GM18861 (cell line): ENCODE results near the gene MILR1.
"Not testable (repeated sequence)": the region's sequence is repeated elsewhere in the genome, so short reads cannot be mapped to it uniquely, and the experiment has no call there.

ENCODE experiments used
- ATAC-seq: cut with Tn5 transposase; IDR thresholded peaks from one replicate; pipeline ENCODE4 v1.9.1; 2021; ENCODE audit not compliant: unreplicated experiment

The MILR1 gene, protein sequence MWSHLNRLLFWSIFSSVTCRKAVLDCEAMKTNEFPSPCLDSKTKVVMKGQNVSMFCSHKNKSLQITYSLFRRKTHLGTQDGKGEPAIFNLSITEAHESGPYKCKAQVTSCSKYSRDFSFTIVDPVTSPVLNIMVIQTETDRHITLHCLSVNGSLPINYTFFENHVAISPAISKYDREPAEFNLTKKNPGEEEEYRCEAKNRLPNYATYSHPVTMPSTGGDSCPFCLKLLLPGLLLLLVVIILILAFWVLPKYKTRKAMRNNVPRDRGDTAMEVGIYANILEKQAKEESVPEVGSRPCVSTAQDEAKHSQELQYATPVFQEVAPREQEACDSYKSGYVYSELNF

DNA sequence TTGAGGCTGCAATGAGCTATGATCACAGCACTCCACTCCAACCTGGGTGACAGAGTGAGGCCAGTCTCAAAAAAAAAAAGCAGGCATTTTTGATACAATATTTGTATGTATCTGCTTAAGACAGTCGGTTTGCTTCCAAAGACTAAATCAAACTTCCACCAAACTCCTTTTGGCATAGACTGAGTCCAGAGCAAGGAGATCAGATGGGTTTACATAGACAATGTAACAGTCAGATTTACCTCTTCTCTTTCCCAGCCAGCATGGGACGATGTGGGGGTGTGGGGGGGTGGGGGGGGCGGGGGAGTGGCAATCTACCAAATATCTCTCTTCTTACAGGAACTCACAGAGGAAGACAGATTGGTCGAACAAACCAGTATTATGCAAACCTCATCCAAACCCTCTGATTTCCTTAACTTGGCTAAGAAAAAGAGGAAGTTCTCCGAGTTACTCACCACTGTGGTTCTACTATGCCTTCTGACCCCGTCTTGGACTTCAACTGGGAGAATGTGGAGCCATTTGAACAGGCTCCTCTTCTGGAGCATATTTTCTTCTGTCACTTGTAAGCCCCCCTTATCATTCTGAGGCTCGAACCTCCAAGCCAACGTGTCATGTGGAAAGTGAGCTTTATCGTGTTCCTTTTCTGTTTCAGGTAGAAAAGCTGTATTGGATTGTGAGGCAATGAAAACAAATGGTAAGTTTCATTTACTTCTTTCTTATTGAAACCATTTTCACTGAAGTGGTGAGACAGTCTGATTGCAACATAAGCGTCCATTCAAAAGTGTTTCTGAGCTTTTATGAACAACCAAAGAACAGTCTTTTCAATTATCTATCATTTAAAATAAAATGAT is at the start of gene MILR1:
TSS of gene MILR1 (plus strand) at position 451 of the 848 bp plus-strand sequence. CDS start at position 505, 54 bp downstream.
- ATAC-seq: peak; percentile 45

DNA sequence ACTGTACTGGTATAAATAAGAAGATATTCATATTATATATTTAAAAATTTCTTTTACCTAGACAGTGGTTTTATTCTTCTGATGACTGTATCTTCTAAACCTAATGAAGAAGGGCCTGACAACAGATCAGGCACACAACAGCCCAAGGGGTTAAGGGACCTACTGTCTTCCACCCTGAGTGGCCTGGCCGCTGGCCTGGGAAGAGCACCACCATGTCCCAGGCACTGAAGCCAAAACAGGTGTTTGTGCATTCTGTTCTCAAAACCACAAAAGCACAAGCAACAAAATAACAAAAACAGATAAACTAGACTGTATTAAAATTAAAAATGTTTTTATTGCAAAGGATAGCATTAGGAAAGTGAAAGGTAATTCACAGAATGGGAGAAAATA is 49.2 kb upstream of the MILR1 start:
- ATAC-seq: no peak

- ATAC-seq: no peak
These were observed 48.3 kb upstream of the MILR1 start for GRCh38 chr17:64400642-64401041.

DNA sequence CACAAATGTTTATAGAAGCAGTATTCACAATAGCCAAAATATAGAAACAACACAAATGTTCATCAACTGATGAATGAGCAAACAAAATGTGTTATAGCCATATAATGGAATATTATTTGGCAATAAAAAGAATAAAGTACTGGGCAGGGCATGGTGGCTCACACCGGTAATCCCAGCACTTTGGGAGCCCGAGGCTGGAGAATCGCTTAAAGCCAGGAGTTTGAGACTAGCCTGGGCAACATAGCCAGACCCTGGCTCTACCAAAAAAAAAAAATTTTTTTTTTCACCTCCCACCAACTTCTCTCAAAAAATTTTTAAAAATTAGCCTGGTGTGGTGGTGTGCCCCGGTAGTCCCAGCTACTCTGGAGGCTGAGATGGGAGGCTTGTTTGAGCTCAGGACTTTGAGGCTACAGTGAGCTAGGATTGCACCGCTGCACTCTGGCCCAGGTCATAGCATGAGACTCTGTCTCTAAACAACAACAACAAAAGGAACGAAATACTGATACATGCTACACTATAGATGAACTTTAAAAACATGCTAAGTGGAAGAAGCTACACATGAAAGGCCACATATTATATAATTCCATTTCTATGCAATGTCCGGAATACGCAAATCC is 47.6 kb upstream of the MILR1 start:
- ATAC-seq: no peak

DNA sequence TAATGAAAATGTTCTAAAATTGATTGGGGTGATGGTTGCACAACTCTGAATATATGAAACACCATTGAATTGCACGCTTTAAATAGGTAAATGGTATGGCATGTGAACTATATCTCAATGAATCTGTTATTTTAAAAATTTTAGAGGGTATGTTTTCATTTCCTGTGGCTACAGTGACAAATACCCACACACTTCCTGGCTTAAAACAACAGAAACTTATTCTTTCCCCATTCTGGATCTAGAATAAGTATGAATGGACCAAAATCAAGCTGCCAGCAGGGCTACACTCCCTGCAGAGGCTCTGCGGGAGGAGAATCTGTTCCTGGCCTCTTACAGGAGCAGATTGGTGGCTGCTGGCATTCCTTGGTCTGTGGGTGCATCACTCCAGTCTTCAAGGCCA is 47.0 kb upstream of the MILR1 start:
- ATAC-seq: no peak

DNA sequence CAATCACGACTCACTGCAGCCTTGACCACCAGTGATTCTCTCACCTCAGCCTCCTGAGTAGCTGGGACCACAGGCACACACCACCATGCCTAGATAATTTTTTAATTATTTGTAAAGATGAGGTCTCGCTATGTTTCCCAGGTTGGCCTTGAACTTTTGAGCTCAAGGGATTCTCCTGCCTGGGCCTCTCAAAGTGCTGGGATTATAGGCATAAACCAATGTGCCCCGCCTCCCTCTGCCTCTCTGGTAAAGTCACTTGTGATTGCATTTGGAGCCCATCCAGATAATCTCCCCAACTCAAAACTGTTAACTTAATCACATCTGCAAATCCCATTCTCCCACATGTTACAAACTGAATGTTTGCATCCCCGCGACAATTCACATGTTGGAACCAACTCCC is 46.4 kb upstream of the MILR1 start:
- ATAC-seq: no peak

DNA sequence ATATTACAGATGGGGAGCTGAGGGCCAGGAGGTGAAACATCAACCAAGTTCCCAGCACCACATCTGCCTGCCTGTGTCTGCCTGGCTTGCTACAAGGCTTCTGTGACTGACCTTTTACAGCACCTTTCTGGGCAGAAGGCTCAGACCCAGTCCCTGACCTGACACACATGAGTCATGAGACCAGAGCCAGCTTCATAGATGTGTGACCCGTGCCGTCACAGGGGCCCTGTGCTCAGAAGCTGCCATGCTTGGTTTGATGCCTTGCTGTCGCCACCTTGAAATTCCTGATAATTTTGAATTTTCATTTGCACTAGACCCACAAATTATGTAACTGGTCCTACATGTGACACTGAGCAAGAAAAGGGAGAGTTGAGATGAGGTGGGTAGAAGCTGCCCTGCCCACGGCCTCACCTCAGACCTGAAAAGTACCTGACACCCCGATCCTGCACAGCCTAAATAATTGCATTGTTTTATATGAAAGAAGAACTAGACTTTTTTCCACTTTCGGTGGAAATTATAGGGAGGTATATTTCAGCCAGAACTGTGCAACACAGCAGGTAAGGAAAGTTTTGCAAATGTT is 44.9 kb upstream of the MILR1 start:
- ATAC-seq: peak; percentile 38

DNA sequence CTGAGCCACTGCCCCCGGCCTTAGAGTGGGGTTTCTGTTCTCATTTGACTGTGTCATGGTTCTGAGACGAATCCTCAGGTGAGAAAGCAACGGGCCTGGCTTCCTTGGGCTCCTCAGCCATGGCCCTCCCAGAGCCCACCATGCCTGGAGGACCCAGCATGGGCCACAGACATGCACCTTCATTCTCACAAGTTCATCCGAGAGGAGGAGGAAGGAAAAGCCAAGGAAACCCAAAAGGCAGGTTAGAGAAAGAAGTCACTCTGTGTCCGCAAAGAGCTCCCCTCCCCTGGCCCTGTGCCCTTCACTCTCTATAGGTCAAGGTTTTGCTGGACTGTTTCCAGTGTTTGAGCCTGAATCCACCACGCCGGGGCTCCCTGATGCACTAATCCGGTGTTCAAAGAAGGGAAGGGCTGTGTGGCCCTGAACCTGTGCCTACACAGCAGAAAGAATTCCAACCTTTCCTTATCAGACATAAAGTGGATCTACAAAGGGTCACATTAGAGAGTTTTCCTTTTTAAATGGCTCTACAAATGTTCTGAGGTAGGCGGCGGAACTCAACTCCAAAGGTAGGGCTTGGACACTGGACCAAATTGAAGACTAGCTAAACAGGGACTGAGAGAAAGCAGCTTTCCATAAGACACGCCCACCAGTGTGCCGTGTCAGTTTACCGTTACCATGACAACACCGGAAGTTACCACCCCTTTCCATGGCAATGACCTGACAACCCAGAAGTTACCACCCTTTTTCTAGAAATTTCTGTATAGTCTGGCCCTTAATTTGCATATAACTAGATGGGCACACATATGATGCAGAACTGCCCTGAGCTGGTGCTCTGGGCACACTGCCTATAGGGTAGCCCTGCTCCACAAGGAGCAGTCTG is 42.4 kb upstream of the MILR1 start:
- no peak for ATAC-seq

DNA sequence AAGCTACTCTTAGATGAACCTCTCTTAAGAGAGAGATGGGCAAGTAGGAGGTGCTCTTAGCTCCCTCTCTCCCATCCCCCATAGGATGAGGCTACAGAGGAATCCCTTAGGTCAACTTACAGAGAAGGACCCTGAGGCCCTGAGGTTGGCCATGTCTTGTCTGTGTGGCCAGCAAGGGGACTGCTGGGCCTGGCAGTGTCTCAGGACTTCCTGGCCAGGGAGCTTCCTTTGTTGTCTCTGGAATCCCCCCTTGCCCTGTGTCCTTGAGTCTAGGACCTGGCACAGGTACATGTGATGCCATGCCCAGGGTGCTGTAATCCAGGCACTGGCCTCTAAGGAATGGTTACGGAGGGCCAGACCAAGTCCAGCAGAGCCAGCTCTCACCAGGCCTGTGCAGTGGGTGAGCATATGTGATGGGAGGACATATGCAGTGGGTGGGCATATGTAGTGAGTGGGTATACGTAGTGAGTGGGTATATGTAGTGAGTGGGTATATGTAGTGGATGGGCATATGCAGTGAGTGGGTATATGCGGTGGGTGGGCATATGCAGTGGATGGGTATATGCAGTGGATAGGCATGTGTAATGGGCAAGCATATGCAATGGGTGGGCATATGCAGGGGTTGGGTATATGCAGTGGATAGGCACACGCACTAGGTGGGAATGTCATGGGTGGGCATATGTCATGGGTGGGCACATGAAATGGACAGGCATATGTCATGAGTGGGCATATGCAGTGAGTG is 38.0 kb upstream of the MILR1 start:
- ATAC-seq: no peak

DNA sequence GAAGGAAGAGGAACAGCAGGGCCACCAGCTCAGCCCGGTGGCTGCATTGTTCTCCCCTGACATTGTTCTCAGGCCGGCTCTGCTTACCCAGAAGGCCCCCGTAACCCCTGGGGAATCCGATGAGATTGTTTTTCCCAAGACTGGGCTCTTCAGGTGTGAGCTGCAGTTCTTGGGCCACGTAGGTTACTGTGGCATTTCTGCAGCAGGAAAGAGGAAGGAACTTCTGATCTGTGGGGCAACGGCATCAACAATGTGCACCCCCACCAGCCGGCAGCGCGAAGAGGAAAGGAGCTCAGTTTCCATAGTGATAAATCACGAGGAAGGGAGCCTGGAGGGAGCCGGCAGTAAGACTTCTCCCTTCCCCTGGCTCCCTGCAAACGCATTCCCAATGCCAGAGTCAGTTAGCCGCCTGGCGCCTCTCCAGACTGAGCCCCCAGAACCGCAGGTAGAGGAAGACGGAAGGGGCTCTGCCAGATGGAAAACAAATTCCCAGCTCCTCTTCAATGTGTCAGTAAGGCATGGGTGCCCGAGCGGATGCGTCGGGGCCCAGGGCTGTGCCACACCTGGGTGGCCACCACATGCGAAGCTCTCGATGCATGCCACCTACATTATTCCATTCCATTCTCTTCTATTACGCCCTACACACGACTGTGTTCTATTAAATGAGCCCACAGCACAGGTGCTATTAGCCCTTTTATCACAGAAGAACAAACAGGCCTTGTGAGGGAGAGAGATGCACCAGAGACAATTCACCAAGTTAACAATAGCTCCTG is 36.7 kb upstream of the MILR1 start:
- no peak for ATAC-seq

GRCh38 chr17:64412944-64413381 is 36.0 kb upstream of the MILR1 start:
- ATAC-seq: no peak

DNA sequence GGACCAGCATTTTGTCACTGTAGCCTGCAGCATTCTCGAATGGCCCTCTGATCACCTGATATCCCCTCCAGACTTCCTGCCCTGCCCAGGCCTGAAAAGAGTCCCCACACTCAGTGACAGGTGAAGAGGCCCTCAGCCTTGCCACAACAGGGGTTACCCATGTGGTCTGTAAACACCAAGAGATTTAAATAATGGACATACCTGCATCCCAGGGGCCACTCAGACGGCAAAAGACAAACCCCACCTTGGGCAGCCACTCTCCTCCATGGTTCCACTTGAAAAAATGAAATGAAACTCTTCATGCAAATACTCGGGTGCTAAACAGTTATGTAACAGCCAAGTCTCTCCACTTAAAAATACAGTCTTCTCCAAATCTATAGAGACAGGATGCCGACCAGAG is 35.4 kb upstream of the MILR1 start:
- ATAC-seq: peak; percentile 68

DNA sequence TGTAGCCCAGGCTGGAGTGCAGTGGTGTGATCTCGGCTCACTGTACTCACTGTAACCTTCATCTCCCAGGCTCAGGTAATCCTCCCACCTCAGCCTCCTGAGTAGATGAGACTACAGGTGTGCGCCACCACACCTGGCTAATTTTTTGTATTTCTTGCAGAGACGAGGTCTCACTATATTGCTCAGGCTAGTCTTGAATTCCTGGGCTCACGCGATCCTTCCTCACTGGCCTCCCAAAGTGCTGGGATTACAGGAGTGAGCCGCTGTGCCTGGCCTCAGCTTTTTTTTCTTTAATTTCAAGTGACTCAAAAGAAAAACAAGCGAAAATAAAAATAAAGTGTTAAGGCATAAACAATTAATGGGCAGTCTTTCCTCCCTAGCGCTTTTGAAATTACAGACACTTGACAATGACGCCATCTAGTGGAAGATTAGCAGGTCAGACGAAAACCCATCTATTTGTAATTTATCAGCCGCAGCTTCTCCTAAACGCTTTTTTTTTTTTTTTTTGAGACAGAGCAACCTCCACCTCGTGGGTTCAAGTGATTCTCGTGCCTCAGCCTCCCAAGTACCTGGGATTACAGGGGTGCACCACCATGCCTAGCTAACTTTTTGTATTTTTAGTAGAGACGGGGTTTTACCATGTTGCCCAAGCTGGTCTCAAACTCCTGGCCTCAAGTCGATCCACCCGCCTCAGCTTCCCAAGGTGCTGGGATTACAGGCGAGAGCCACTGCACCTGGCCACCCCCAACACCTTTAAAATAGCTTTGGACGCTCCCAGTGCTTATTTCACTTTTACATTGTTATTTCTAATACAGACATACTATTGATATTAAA is 30.2 kb upstream of the MILR1 start:
- ATAC-seq: no peak

- ATAC-seq: no peak
These were observed 28.7 kb upstream of the MILR1 start for GRCh38 chr17:64420143-64420670.

DNA sequence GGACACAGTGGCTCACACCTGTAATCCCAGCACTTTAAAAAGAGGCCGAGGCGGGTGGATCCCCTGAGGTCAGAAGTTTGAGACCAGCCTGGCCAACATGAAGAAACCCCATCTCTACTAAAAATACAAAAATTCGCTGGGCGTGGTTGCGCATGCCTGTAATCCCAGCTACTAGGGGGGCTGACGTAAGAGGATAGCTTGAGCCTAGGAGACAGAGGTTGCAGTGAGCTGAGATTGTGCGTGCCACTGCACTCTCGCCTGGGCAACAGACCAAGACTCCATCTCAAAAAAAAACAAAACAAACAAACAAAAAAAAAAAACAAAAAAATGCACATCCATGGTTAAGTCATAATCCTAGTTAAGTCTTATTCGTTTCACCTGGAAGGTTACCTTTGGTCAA is 26.8 kb upstream of the MILR1 start:
- ATAC-seq: not testable (repeated sequence)

DNA sequence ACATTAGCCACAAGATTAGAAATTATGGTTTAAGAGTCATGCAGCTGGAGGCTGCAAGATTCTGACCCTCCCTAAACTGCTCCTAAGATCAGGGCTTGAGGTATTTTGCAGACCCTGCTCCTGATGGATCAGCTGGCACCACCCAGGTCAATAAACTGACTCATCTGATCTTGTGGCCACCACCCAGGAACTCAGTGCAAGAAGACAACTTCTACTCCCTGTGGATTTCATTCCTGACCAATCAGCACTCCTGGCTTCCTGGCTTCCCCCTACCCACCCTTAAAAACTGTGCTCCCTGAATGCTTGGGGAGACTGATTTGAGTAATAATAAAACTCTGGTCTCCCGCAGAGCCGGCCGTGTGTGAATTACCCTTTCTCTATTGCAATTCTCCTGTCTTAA is 25.0 kb upstream of the MILR1 start:
- ATAC-seq: no peak

GRCh38 chr17:64424324-64424849 is 24.5 kb upstream of the MILR1 start:
- no peak for ATAC-seq

DNA sequence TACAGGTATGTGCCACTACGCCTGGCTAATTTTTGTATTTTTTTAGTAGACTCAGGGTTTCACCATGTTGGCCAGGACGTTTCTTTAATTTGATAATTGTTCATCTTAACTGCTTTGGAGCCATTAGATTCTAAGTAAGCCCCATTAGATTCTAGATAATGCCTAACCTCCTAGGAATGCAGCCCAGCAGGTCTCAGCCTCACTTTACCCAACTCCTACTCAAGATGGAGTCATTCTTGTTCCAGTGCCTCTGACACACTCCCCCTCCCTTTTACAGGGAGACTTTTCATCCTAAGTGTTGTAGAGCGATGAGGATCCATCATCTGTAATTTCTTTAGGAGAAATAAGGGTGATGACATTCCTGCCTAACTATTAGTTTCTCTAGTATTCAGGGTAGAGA is 23.7 kb upstream of the MILR1 start:
- no peak for ATAC-seq
